HG02678 (cell line): Measurements from ENCODE around the gene PLEKHF1.
"Not testable (repeated sequence)": the region's sequence is repeated elsewhere in the genome, so short reads cannot be mapped to it uniquely, and the experiment has no call there.

Source experiments
- ATAC-seq: cut with Tn5 transposase; IDR thresholded peaks from one replicate; pipeline ENCODE4 v1.9.1; 2021; ENCODE audit warnings: mild to moderate bottlenecking, moderate library complexity; ENCODE audit not compliant: unreplicated experiment

The PLEKHF1 gene

GRCh38 chr19:29697523-29698261, 32.4 kb downstream of the PLEKHF1 start:
- ATAC-seq: no peak

- ATAC-seq: no peak
These were observed 34.6 kb downstream of the PLEKHF1 start for GRCh38 chr19:29699861-29700260.

- ATAC-seq: no peak
These were observed 35.2 kb downstream of the PLEKHF1 start for GRCh38 chr19:29700498-29700897.

- no peak for ATAC-seq
These were observed 37.1 kb downstream of the PLEKHF1 start for GRCh38 chr19:29702161-29702962.

- no peak for ATAC-seq
These were observed 37.7 kb downstream of the PLEKHF1 start for GRCh38 chr19:29702963-29703320.

GRCh38 chr19:29704562-29705558, 39.6 kb downstream of the PLEKHF1 start:
- peak; percentile 79 for ATAC-seq

- ATAC-seq: no peak
These were observed 40.4 kb downstream of the PLEKHF1 start for GRCh38 chr19:29705706-29706105.

GRCh38 chr19:29706635-29707034, 41.4 kb downstream of the PLEKHF1 start:
- no peak for ATAC-seq

GRCh38 chr19:29708554-29709439, 43.5 kb downstream of the PLEKHF1 start:
- no peak for ATAC-seq

GRCh38 chr19:29709440-29709798, 44.2 kb downstream of the PLEKHF1 start:
- ATAC-seq: not testable (repeated sequence)

GRCh38 chr19:29711584-29712132, 46.4 kb downstream of the PLEKHF1 start:
- no peak for ATAC-seq

GRCh38 chr19:29712744-29713516, 47.7 kb downstream of the PLEKHF1 start:
- ATAC-seq: no peak

GRCh38 chr19:29714371-29714952, 49.2 kb downstream of the PLEKHF1 start:
- peak; percentile 14 for ATAC-seq

GRCh38 chr19:29714953-29715700, 49.9 kb downstream of the PLEKHF1 start, which contains the start of gene C19orf12:
Gene C19orf12, minus strand, starts transcription at chr19:29715261. Its CDS starts 6,848 bp downstream, at chr19:29708413.
- peak; percentile 73 for ATAC-seq

- peak; percentile 6 for ATAC-seq
These were observed 50.7 kb downstream of the PLEKHF1 start for GRCh38 chr19:29715701-29716581.

- ATAC-seq: no peak
These were observed 51.8 kb downstream of the PLEKHF1 start for GRCh38 chr19:29717051-29717450.

- ATAC-seq: no peak
These were observed 58.9 kb downstream of the PLEKHF1 start for GRCh38 chr19:29724102-29724641.
